A549 (cell line): ENCODE data around the gene ARMH2.
"Not testable (repeated sequence)": the region's sequence is repeated elsewhere in the genome, so short reads cannot be mapped to it uniquely, and the experiment has no call there.

Experiments used
- CEBPB ChIP-seq, 2 experiments: fragments of >200 bp in 1 of 2; sonication (Bioruptor Twin) in 1 of 2; formaldehyde crosslinking in 1 of 2; IDR thresholded peaks; 2 replicates each; pipeline ENCODE4 v1.6.1; 2012 to 2016
- CHD2 ChIP-seq: fragments of 150-350 bp; IDR thresholded peaks from 2 replicates; pipeline ENCODE4 v1.6.1; 2014; ENCODE audit warnings: low read length; ENCODE audit not compliant: partially characterized antibody
- CTCF ChIP-seq: fragments of >200 bp; sonication (Bioruptor Twin); formaldehyde crosslinking; IDR thresholded peaks from 3 replicates; pipeline ENCODE4 v1.5.1; 2016
- JUNB ChIP-seq: fragments of >200 bp; sonication (Bioruptor Twin); formaldehyde crosslinking; IDR thresholded peaks from 2 replicates; pipeline ENCODE4 v1.6.1; 2016
- PBX3 ChIP-seq: IDR thresholded peaks from 2 replicates; pipeline ENCODE4 v1.6.1; 2012
- POLR2A ChIP-seq: IDR thresholded peaks from 2 replicates; pipeline ENCODE4 v1.6.1; 2012; ENCODE audit warnings: mild to moderate bottlenecking, low read length

- TF ChIP-seq CTCF; PBX3; POLR2A; CEBPB (IDR thresholded peaks at IDR 0.05); CHD2; JUNB: not testable (repeated sequence)
Observed at GRCh38 chr6:24754378-24754777, 44.3 kb downstream of the ARMH2 start.
